ENCODE data around the gene PLAC8L1. TPM values are rescaled to one million over a fixed set of nuclear protein-coding genes. Genes with fewer than 3 reads are reported as not detected.

PLAC8L1 gene
- polyA plus RNA-seq, 1 experiment, result 0.15 TPM

- H3K27me3 ChIP-seq (ENCODE audit: control insufficient read depth, insufficient read depth, low read length), result no peaks in the 10 kb centered on the region
- no peaks in the 10 kb centered on the region for H3K9me3 ChIP-seq (ENCODE audit: control insufficient read depth, insufficient read depth, low read length)
- H3K27ac ChIP-seq (ENCODE audit: low read depth, low read length), result no peak overlapping the region
- no peak for TF ChIP-seq CTCF (IDR thresholded peaks at IDR 0.05; ENCODE audit: low read depth, low read length)
- DNase-seq (ENCODE audit: low read depth, low spot score), result no peak
- POLR2A ChIA-PET, result no interaction called here
- CTCF ChIA-PET, result no interaction called here
- H3K4me3 ChIP-seq (ENCODE audit: low read depth, low read length), result no peak overlapping the region
Observed at GRCh38 chr5:146098047-146098446, 7.3 kb downstream of the PLAC8L1 start.

GRCh38 chr5:146091881-146092280 lies 13.5 kb downstream of the PLAC8L1 start:
- no peaks in the 10 kb centered on the region for H3K9me3 ChIP-seq (ENCODE audit: control insufficient read depth, insufficient read depth, low read length)
- POLR2A ChIA-PET, result no interaction called here
- H3K27me3 ChIP-seq (ENCODE audit: control insufficient read depth, insufficient read depth, low read length), result no peaks in the 10 kb centered on the region
- no peak for DNase-seq (ENCODE audit: low read depth, low spot score)
- no peak overlapping the region for H3K27ac ChIP-seq (ENCODE audit: low read depth, low read length)
- TF ChIP-seq CTCF (IDR thresholded peaks at IDR 0.05; ENCODE audit: low read depth, low read length), result no peak
- no peak overlapping the region for H3K4me3 ChIP-seq (ENCODE audit: low read depth, low read length)
- CTCF ChIA-PET, result interaction anchor here (1.0 kb wide), 1 partner anchor 8 kb away, joined by 5 read pairs; no protein-coding TSS in a partner anchor

- Histone ChIP-seq H3K9me3 (ENCODE audit: control insufficient read depth, insufficient read depth, low read length) (no peaks in the 10 kb centered on the region), H3K27me3 (ENCODE audit: control insufficient read depth, insufficient read depth, low read length) (no peaks in the 10 kb centered on the region), H3K27ac (ENCODE audit: low read depth, low read length) (no peak overlapping the region), H3K4me3 (ENCODE audit: low read depth, low read length) (no peak overlapping the region)
- CTCF ChIA-PET, result no interaction called here
- DNase-seq (ENCODE audit: low read depth, low spot score), result no peak
- POLR2A ChIA-PET, result no interaction called here
- no peak for TF ChIP-seq CTCF (IDR thresholded peaks at IDR 0.05; ENCODE audit: low read depth, low read length)
Observed at GRCh38 chr5:146089287-146089686, 16.1 kb downstream of the PLAC8L1 start.

GRCh38 chr5:146088098-146088497 lies 17.3 kb downstream of the PLAC8L1 start:
- CTCF ChIA-PET, result no interaction called here
- no peak for DNase-seq (ENCODE audit: low read depth, low spot score)

GRCh38 chr5:146084376-146084775 lies 21.0 kb downstream of the PLAC8L1 start:
- Histone ChIP-seq H3K4me3 (ENCODE audit: low read depth, low read length) (no peak overlapping the region), H3K27ac (ENCODE audit: low read depth, low read length) (no peak overlapping the region), H3K27me3 (ENCODE audit: control insufficient read depth, insufficient read depth, low read length) (no peaks in the 10 kb centered on the region), H3K9me3 (ENCODE audit: control insufficient read depth, insufficient read depth, low read length) (no peaks in the 10 kb centered on the region)
- CTCF ChIA-PET, result no interaction called here
- no peak for TF ChIP-seq CTCF (IDR thresholded peaks at IDR 0.05; ENCODE audit: low read depth, low read length)
- POLR2A ChIA-PET, result no interaction called here
- no peak for DNase-seq (ENCODE audit: low read depth, low spot score)

More at GRCh38 chr5:146088098-146088497, 17.3 kb downstream of the PLAC8L1 start:
- H3K27me3 ChIP-seq (ENCODE audit: control insufficient read depth, insufficient read depth, low read length), result no peaks in the 10 kb centered on the region
- H3K4me3 ChIP-seq (ENCODE audit: low read depth, low read length), result no peak overlapping the region
- no peak overlapping the region for H3K27ac ChIP-seq (ENCODE audit: low read depth, low read length)
- no peaks in the 10 kb centered on the region for H3K9me3 ChIP-seq (ENCODE audit: control insufficient read depth, insufficient read depth, low read length)
- POLR2A ChIA-PET, result no interaction called here
- TF ChIP-seq CTCF (IDR thresholded peaks at IDR 0.05; ENCODE audit: low read depth, low read length), result no peak

Measured in AG04450 (cell line).